ENCODE measurements around the gene RFTN1. TPM values are rescaled to one million over a fixed set of nuclear protein-coding genes. Genes with fewer than 3 reads are reported as not detected.

Gene RFTN1
- total and polyA plus RNA-seq, 10 of the 15 experiments (the other 5 are each of a cell fraction or from before 2014, with no cell fraction given) = 20.6 to 213 (median 147) TPM

- FAIRE-seq (no peak), DNase-seq (ENCODE audit: low read depth, low spot score) (no peak), ATAC-seq (no peak; the same call in 2 of the 3 replicates)
- H3K4me3 ChIP-seq = no peak overlapping the region
- CTCF ChIA-PET = interaction anchor here (2.1 to 6.3 kb wide), 3 partner anchors 9 to 245 kb away, joined by 6 to 45 read pairs (median 8); no protein-coding TSS in a partner anchor
- SMC1A ChIA-PET (ENCODE audit: uncharacterized antibody, unreplicated experiment) = interaction anchor here (1.7 to 2.3 kb wide), 3 partner anchors 9 to 20 kb away, joined by 4 to 12 read pairs (median 10); no protein-coding TSS in a partner anchor
- intact Hi-C loops (cut with micrococcal nuclease; ENCODE audit: unreplicated experiment) = no loop called here
- H3K27ac ChIP-seq (ENCODE audit: control insufficient read depth, insufficient read depth) = no peak overlapping the region
- POLR2A ChIA-PET = interaction anchor here (0.6 to 1.2 kb wide), 3 partner anchors 13 to 217 kb away, joined by 3 to 5 read pairs (median 3); no protein-coding TSS in a partner anchor
- no peaks in the 10 kb centered on the region for H4K20me1 ChIP-seq (ENCODE audit: control insufficient read depth, insufficient read depth)
- 80% methylated on average over 7 of the region's 7 CpGs for WGBS (ENCODE audit: insufficient coverage, insufficient replicate concordance, low lambda C conversion rate, missing lambda C conversion rate)
- H3K4me1 ChIP-seq (ENCODE audit: control insufficient read depth, insufficient read depth, low read length) = peaks cover 22% of the 10 kb centered on the region
- no peak overlapping the region for H3K9ac ChIP-seq (ENCODE audit: control insufficient read depth, insufficient read depth, low read length)
- H3K9me3 ChIP-seq (replicated peaks; ENCODE audit: control insufficient read depth, insufficient read depth, low read length) = no peaks in the 10 kb centered on the region
- in situ Hi-C loops (cut with MboI) = no loop called here
- H3K79me2 ChIP-seq (ENCODE audit: control insufficient read depth, insufficient read depth, low read length) = no peaks in the 10 kb centered on the region
- no peaks in the 10 kb centered on the region for H3K27me3 ChIP-seq (replicated peaks in 1 of 2; ENCODE audit: control insufficient read depth in 2 of 2, insufficient read depth in 2 of 2, low read length in 1 of 2)
- H2AFZ ChIP-seq (ENCODE audit: control insufficient read depth, low read depth, low read length) = no peak overlapping the region
- BruUV-seq (replicated peaks) = no TSS peak
- H3K36me3 ChIP-seq (ENCODE audit: control insufficient read depth in 2 of 2, insufficient read depth in 2 of 2, low read length in 1 of 2) = peaks cover 0 to 4% of the 10 kb centered on the region in 2 experiments; a peak in 3 of 4 replicates
- H3K4me2 ChIP-seq (ENCODE audit: control insufficient read depth, insufficient read depth) = no peak overlapping the region
- RAD21 ChIA-PET (ENCODE audit: unreplicated experiment) = interaction anchor here (0.6 to 1.2 kb wide), 4 partner anchors 13 to 32 kb away, joined by 3 to 5 read pairs (median 4); no protein-coding TSS in a partner anchor
- TF ChIP-seq POLR2AphosphoS2 (IDR thresholded peaks at IDR 0.05; ENCODE audit: low read depth, low read length) (peak; percentile 86), BCL3 (IDR thresholded peaks at IDR 0.05; ENCODE audit: borderline replicate concordance, insufficient read depth, low read depth, low read length, poor library complexity, severe bottlenecking) (peak; percentile 85), MTA3 (IDR thresholded peaks at IDR 0.05; ENCODE audit: borderline replicate concordance, low read length) (no peak), POLR2AphosphoS5 (IDR thresholded peaks at IDR 0.05; ENCODE audit: low read length) (peak; percentile 80), GABPA (IDR thresholded peaks at IDR 0.05; ENCODE audit: low read depth) (no peak), PAX5 (IDR thresholded peaks at IDR 0.05; ENCODE audit: borderline replicate concordance, low read depth, low read length) (0 out of 2 replicates have a peak, but pooled peaks have one; percentile 8), POLR2A (IDR thresholded peaks at IDR 0.05; ENCODE audit: low read depth, low read length) (peak; percentile 78), NFYB (IDR thresholded peaks at IDR 0.05; ENCODE audit: insufficient read depth, low read depth, low read length) (no peak), NFIC (IDR thresholded peaks at IDR 0.05; ENCODE audit: low read depth, low read length) (no peak)
Observed at GRCh38 chr3:16305111-16305541, 208.4 kb downstream of the RFTN1 start.
